ENCODE data around the gene PKP2. TPM values are rescaled to one million over a fixed set of nuclear protein-coding genes. Genes with fewer than 3 reads are reported as not detected.

PKP2 gene
- total and polyA plus RNA-seq, 9 of the 15 experiments (the other 6 are each of a cell fraction or from before 2014, with no cell fraction given): 1.6 to 4.2 (median 2.8) TPM

- no peak for TF ChIP-seq ZFP91 (CRISPR knock-in tag; IDR thresholded peaks at IDR 0.05)
- TF ChIP-seq ZBTB34 (CRISPR knock-in tag; IDR thresholded peaks at IDR 0.05): no peak
- peak; percentile 4 for TF ChIP-seq C11orf30 (IDR thresholded peaks at IDR 0.05; ENCODE audit: low read depth)
- TF ChIP-seq ATF2 (CRISPR knock-in tag; IDR thresholded peaks at IDR 0.05): 0 out of 2 replicates have a peak, but pooled peaks have one; percentile 9
- peak in 1 of 3 experiments; percentile 58; a peak in 2 of 6 replicates for TF ChIP-seq ZBTB11 (CRISPR knock-in tag; IDR thresholded peaks at IDR 0.05)
- TF ChIP-seq DMBX1 (CRISPR knock-in tag; IDR thresholded peaks at IDR 0.05; ENCODE audit: borderline replicate concordance): no peak
- no peak for TF ChIP-seq MYBL2 (IDR thresholded peaks at IDR 0.05; ENCODE audit: low read depth)
- no peak for TF ChIP-seq MYBL2 (CRISPR knock-in tag; IDR thresholded peaks at IDR 0.05; ENCODE audit: borderline replicate concordance)
- 0 out of 2 replicates have a peak, but pooled peaks have one; percentile 53 for TF ChIP-seq TOE1 (IDR thresholded peaks at IDR 0.05; ENCODE audit: borderline replicate concordance)
- TF ChIP-seq TOE1 (CRISPR knock-in tag; IDR thresholded peaks at IDR 0.05; ENCODE audit: borderline replicate concordance, low read depth): no peak
- no peak for TF ChIP-seq ELF2 (CRISPR knock-in tag; IDR thresholded peaks at IDR 0.05)
- TF ChIP-seq SRF (CRISPR knock-in tag; IDR thresholded peaks at IDR 0.05): 0 out of 4 replicates have a peak, but pooled peaks of 1 of the 2 experiments have one; percentile 12
- TF ChIP-seq MCM5 (IDR thresholded peaks at IDR 0.05; ENCODE audit: low read depth): no peak
- no peak for TF ChIP-seq ETS2 (tag; IDR thresholded peaks at IDR 0.05; ENCODE audit: borderline replicate concordance, poor library complexity, severe bottlenecking)
- TF ChIP-seq BDP1 (IDR thresholded peaks at IDR 0.05; ENCODE audit: insufficient read depth, insufficient read length): no peak
- no peak for TF ChIP-seq COPS2 (conservative IDR thresholded peaks at IDR 0.05)
- TF ChIP-seq ZNF316 (IDR thresholded peaks at IDR 0.05): no peak
- no peak for TF ChIP-seq BRD4 (IDR thresholded peaks at IDR 0.05)
- TF ChIP-seq NFIX (CRISPR knock-in tag; IDR thresholded peaks at IDR 0.05; ENCODE audit: low read depth): no peak
Measured at GRCh38 chr12:32755654-32756475, 140.7 kb downstream of the PKP2 start, which contains the start of gene YARS2 (continued).
